H1 (cell line): ENCODE results near the gene MR1. TPM values are rescaled to one million over a fixed set of nuclear protein-coding genes. Genes with fewer than 3 reads are reported as not detected.

Experiments
- CBX8 ChIP-seq: fragments of 300-800, 300-1000 bp; sonication (generic); IDR thresholded peaks from 2 replicates; pipeline ENCODE4 v1.7.1; 2016; ENCODE audit warnings: low read depth, low read length, borderline replicate concordance
- HDAC2 ChIP-seq, 2 experiments: fragments of 300-600 bp in 1 of 2; sonication (generic) in 1 of 2; IDR thresholded peaks; 2 replicates each; pipeline ENCODE4 v1.6.1; 2011 to 2012; ENCODE audit warnings: low read depth in 2 of 2, low read length in 2 of 2, mild to moderate bottlenecking in 2 of 2, moderate library complexity in 2 of 2, borderline replicate concordance in 1 of 2, inconsistent platforms in 1 of 2
- HDAC6 ChIP-seq: IDR thresholded peaks from one replicate; pipeline ENCODE4 v1.7.1; 2012; ENCODE audit warnings: low read depth, mild to moderate bottlenecking, inconsistent platforms, low read length, moderate library complexity
- SAP30 ChIP-seq: fragments of 300-600 bp; sonication (generic); IDR thresholded peaks from 2 replicates; pipeline ENCODE4 v1.7.1; 2012; ENCODE audit warnings: low read length, moderate library complexity, mild to moderate bottlenecking, inconsistent platforms; ENCODE audit not compliant: insufficient read depth, insufficient replicate concordance
- SP2 ChIP-seq: IDR thresholded peaks from 2 replicates; pipeline ENCODE4 v1.6.1; 2012; ENCODE audit warnings: mild to moderate bottlenecking, low read length, inconsistent platforms
- polyA plus RNA-seq, 7 experiments: library from polyadenylated mRNA; depleted of rRNA in 3 of 7; stranded (reverse) in 5 of 7; unstranded in 2 of 7; fragments of >200 nt in 5 of 7; fragments of 200-250 nt in 2 of 7; gene quantifications; 1 replicate in 5 of 7; 2 replicates in 1 of 7; 4 replicates in 1 of 7; pipeline versions ENCODE4 v1.2.1 to v1.2.3, GENCODE V29; 2011 to 2013; ENCODE audit warnings: missing spikeins in 2 of 7, mixed read lengths in 2 of 7
- total RNA-seq: library from RNA; stranded (reverse); fragmentation: NEBNext Ultra II Directional; extraction: Animal tissue kit (Norgen Biotek cat#: 25700); gene quantifications from 2 replicates; pipeline ENCODE4 v1.2.1, GENCODE V29; 2021

Gene MR1
- total and polyA plus RNA-seq, 2 of the 8 experiments (the other 6 are each of a cell fraction or from before 2014, with no cell fraction given), result 0.09 TPM; not detected in 1

DNA sequence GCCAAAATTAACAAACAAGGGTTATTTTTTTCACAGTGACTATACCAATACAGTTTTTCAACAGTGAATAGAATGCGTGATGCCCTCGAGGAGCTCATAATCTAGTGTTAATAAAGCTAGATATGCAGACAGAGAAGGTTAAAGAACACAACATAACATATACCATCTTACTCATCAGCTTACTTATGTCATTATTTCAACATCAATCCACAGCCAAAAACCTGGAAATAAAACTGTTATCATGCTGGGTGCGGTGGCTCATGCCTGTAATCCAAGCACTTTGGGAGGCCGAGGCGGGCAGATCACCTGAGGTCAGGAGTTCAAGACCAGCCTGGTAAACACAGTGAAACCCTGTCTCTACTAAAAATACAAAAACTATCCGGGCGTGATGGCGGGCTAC lies 17.2 kb upstream of the MR1 start (continued):
- TF ChIP-seq SAP30, result no peak
- no peak for TF ChIP-seq SP2
- no peak for TF ChIP-seq HDAC2 (IDR thresholded peaks at IDR 0.05; ENCODE audit: borderline replicate concordance in 1 of 2, low read depth in 2 of 2, low read length in 2 of 2)
- TF ChIP-seq CBX8, result no peak
- TF ChIP-seq HDAC6, result no peak
- TF ChIP-seq, all 59 proteins: peak for 0
